GM18867 (cell line): ENCODE results near the gene SYNC.
"Not testable (repeated sequence)": the region's sequence is repeated elsewhere in the genome, so short reads cannot be mapped to it uniquely, and the experiment has no call there.

Experiments
- ATAC-seq: cut with Tn5 transposase; IDR thresholded peaks from one replicate; pipeline ENCODE4 v1.9.1; 2021; ENCODE audit warnings: mild to moderate bottlenecking, moderate library complexity; ENCODE audit not compliant: unreplicated experiment

SYNC gene

GRCh38 chr1:32724678-32725614 is 22.4 kb upstream of the SYNC start:
- ATAC-seq, result no peak

- ATAC-seq, result no peak
Observed at GRCh38 chr1:32719681-32720275, 17.2 kb upstream of the SYNC start.

GRCh38 chr1:32718527-32718926 is 16.0 kb upstream of the SYNC start:
- ATAC-seq, result no peak

- ATAC-seq, result no peak
Observed at GRCh38 chr1:32718036-32718435, 15.5 kb upstream of the SYNC start.

- no peak for ATAC-seq
Observed at GRCh38 chr1:32717503-32717902, 14.9 kb upstream of the SYNC start.

GRCh38 chr1:32716312-32717148 is 14.0 kb upstream of the SYNC start:
- peak; percentile 52 for ATAC-seq

- no peak for ATAC-seq
Observed at GRCh38 chr1:32715901-32716311, 13.3 kb upstream of the SYNC start.

- ATAC-seq, result no peak
Observed at GRCh38 chr1:32714277-32714676, 11.7 kb upstream of the SYNC start.

- no peak for ATAC-seq
Observed at GRCh38 chr1:32713081-32713480, 10.5 kb upstream of the SYNC start.

GRCh38 chr1:32711221-32711620 is 8.7 kb upstream of the SYNC start:
- ATAC-seq, result not testable (repeated sequence)

GRCh38 chr1:32709476-32709875 is 6.9 kb upstream of the SYNC start:
- no peak for ATAC-seq

GRCh38 chr1:32709075-32709474 is 6.5 kb upstream of the SYNC start:
- no peak for ATAC-seq

GRCh38 chr1:32706491-32706890 is 3.9 kb upstream of the SYNC start:
- no peak for ATAC-seq

- no peak for ATAC-seq
Observed at GRCh38 chr1:32705516-32705915, 2.9 kb upstream of the SYNC start.

- no peak for ATAC-seq
Observed at GRCh38 chr1:32703479-32704291, 1.1 kb upstream of the SYNC start.

- no peak for ATAC-seq
Observed at GRCh38 chr1:32701951-32702598, 495 bp downstream of the SYNC start.

GRCh38 chr1:32701421-32701911 is 1.1 kb downstream of the SYNC start:
- ATAC-seq, result no peak

- ATAC-seq, result not testable (repeated sequence)
Observed at GRCh38 chr1:32696996-32697395, 5.6 kb downstream of the SYNC start.

GRCh38 chr1:32696041-32696440 is 6.5 kb downstream of the SYNC start:
- ATAC-seq, result no peak
